Nephron progenitor cell (in vitro differentiated cells): ENCODE data around the gene ORMDL3.

Experiments
- DNase-seq: peaks from one replicate; pipeline ENCODE4 v3.0.0; 2021
- H3K27ac Mint-ChIP-seq: 2 replicates; pipeline ENCODE4 v1.8.0; 2021; ENCODE audit warnings: mild to moderate bottlenecking, moderate library complexity, mixed read lengths
- H3K27me3 Mint-ChIP-seq: 2 replicates; pipeline ENCODE4 v1.8.0; 2021; ENCODE audit warnings: mild to moderate bottlenecking, low read depth, mixed read lengths; ENCODE audit not compliant: poor library complexity
- H3K36me3 Mint-ChIP-seq: 2 replicates; pipeline ENCODE4 v1.8.0; 2021; ENCODE audit warnings: low read depth, mixed read lengths
- H3K4me1 Mint-ChIP-seq: 2 replicates; pipeline ENCODE4 v1.8.0; 2021; ENCODE audit warnings: mixed read lengths
- H3K4me3 Mint-ChIP-seq: 2 replicates; pipeline ENCODE4 v1.8.0; 2021; ENCODE audit warnings: mild to moderate bottlenecking, moderate library complexity, mixed read lengths
- H3K9me3 Mint-ChIP-seq: 2 replicates; pipeline ENCODE4 v1.8.0; 2021; ENCODE audit warnings: mild to moderate bottlenecking, moderate library complexity, mixed read lengths
- TF ChIP-seq, protein P1 (sequence below): fragments of 200-600 bp; sonication (generic); IDR thresholded peaks from 2 replicates; pipeline ENCODE4 v1.5.0; 2021; ENCODE audit warnings: antibody characterized with exemption

Gene ORMDL3

DNA sequence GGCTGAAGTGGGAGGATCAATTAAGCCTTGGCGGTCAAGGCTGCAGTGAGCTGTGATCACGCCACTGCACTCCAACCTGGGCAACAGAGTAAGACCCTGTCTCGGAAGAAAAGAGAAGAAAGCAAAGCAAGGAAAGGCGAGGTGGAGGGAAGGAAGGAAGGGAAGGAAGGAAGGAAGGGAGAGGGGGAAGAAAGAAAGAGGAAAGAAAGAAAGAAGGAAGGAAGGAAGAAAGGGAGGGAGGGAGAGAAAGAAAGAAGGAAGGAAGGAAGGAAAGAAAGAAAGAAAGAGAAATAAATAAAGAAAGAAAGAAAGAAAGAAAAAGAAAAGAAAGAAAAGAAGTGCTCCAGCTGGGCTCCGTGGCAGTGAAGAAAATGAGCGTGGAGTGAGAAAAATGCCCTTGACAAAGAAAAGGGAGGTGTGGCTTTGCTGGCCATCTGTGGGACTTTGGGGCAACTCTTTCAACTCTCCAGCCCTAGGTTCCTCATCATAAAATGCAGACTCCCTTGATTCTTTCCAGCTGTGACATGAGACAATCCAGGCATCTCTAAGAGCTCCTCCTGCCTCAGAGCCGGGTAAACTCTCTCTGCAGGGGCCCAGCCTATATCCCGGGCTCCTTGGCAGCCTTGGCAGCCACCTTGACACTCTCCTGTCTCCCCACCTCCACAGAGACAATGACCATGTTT is 37.8 kb upstream of the ORMDL3 start:
- Mint-ChIP-seq H3K4me1 (peaks cover 28% of the 10 kb centered on the region), H3K36me3 (no peaks in the 10 kb centered on the region), H3K4me3 (no peak overlapping the region), H3K27ac (no peak overlapping the region), H3K27me3 (peaks cover 40% of the 10 kb centered on the region), H3K9me3 (no peaks in the 10 kb centered on the region)
- TF ChIP-seq, protein P1, sequence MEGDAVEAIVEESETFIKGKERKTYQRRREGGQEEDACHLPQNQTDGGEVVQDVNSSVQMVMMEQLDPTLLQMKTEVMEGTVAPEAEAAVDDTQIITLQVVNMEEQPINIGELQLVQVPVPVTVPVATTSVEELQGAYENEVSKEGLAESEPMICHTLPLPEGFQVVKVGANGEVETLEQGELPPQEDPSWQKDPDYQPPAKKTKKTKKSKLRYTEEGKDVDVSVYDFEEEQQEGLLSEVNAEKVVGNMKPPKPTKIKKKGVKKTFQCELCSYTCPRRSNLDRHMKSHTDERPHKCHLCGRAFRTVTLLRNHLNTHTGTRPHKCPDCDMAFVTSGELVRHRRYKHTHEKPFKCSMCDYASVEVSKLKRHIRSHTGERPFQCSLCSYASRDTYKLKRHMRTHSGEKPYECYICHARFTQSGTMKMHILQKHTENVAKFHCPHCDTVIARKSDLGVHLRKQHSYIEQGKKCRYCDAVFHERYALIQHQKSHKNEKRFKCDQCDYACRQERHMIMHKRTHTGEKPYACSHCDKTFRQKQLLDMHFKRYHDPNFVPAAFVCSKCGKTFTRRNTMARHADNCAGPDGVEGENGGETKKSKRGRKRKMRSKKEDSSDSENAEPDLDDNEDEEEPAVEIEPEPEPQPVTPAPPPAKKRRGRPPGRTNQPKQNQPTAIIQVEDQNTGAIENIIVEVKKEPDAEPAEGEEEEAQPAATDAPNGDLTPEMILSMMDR: no peak
- DNase-seq: no peak

DNA sequence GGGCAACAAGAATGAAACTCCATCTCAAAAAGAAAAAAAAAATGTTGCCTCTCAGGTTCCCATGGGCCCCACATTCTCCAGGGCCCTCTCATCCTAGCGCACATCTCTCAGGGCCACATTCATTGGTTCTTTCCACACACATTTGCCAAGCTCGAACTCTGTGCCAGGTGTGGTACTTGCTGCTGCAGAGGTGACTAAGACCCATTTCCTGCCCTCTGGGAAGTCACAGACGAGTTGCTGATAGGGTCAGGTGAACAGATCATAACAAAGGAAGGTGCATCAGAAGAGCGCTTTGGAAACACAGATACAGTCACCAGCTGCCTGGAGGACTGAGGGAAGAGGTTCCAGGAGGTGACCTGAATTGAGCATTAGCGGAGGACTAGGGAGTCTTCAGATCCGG is 36.4 kb upstream of the ORMDL3 start:
- TF ChIP-seq, protein P1: no peak
- no peaks in the 10 kb centered on the region for H3K36me3 Mint-ChIP-seq
- peaks cover 32% of the 10 kb centered on the region for H3K27me3 Mint-ChIP-seq
- H3K4me3 Mint-ChIP-seq: no peak overlapping the region
- H3K27ac Mint-ChIP-seq: no peak overlapping the region
- no peaks in the 10 kb centered on the region for H3K9me3 Mint-ChIP-seq
- peaks cover 40% of the 10 kb centered on the region for H3K4me1 Mint-ChIP-seq
- DNase-seq: no peak

- TF ChIP-seq, protein P1: no peak
These were observed 35.3 kb upstream of the ORMDL3 start, which contains the start of gene GSDMA for GRCh38 chr17:39962642-39963220. Gene GSDMA, plus strand, starts transcription at chr17:39963004. Its CDS starts 2,684 bp downstream, at chr17:39965688.

DNA sequence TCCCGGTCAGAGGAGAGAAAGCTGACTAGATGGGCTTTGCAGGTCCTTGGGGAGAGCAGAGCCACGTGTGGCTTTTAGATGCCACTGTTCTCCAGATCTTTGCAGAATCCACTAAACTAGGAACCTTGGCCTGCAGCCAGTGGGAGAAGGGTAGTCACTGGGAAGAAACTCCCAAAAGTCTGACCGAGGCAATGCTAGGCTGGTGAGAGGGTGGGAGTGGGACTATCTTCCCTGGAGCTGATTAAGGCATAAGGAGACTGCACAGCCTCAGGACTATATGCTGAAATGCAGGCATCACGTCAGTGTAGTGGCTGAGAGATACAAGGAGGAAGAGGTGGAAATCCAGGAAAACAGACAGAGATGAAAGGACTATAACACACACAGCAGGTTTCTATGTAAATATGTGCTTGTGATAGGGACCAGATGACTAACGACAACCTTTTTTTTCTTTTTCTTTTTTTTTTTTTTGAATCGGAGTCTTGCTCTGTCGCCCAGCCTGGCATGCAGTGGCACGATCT is 33.2 kb upstream of the ORMDL3 start:
- H3K4me1 Mint-ChIP-seq: peaks cover 43% of the 10 kb centered on the region
- H3K27ac Mint-ChIP-seq: no peak overlapping the region
- no peaks in the 10 kb centered on the region for H3K9me3 Mint-ChIP-seq
- DNase-seq: no peak
- TF ChIP-seq, protein P1: no peak
- H3K36me3 Mint-ChIP-seq: no peaks in the 10 kb centered on the region
- H3K27me3 Mint-ChIP-seq: peaks cover 22% of the 10 kb centered on the region
- H3K4me3 Mint-ChIP-seq: no peak overlapping the region

More at GRCh38 chr17:39962642-39963220, 35.3 kb upstream of the ORMDL3 start, which contains the start of gene GSDMA:
- Mint-ChIP-seq H3K27ac (peak within 1 kb of the TSS; percentile 35), H3K36me3 (no peaks in the 10 kb centered on the region), H3K4me3 (no peak within 1 kb of the TSS), H3K9me3 (no peaks in the 10 kb centered on the region), H3K4me1 (peaks cover 43% of the 10 kb centered on the region), H3K27me3 (peaks cover 30% of the 10 kb centered on the region)
- DNase-seq: no peak

GRCh38 chr17:39955726-39956225 is 28.4 kb upstream of the ORMDL3 start:
- Mint-ChIP-seq H3K36me3 (no peaks in the 10 kb centered on the region), H3K9me3 (no peaks in the 10 kb centered on the region), H3K27ac (no peak overlapping the region), H3K4me1 (peaks cover 40% of the 10 kb centered on the region), H3K4me3 (no peak overlapping the region), H3K27me3 (peaks cover 23% of the 10 kb centered on the region)
- TF ChIP-seq, protein P1: no peak
- no peak for DNase-seq
